HEK293 (cell line): ENCODE measurements around the gene CORO6.
A peak's percentile ranks its signal among the peaks of the same experiment; 100 is the strongest.

Experiments used
- CTCF ChIA-PET: fragments of 350-600 bp; formaldehyde crosslinking; extraction: SDS; loops from one replicate; lab custom pipeline; 2021; ENCODE audit warnings: antibody characterized with exemption; lab: Yijun Ruan, JAX
- POLR2A ChIA-PET: fragments of 300-600 bp; formaldehyde crosslinking; extraction: SDS; loops from one replicate; lab custom pipeline; 2020; ENCODE audit warnings: antibody characterized with exemption, inconsistent platforms; lab: Yijun Ruan, JAX
- H3K27ac ChIP-seq: fragments of 200-500 bp; sonication (Bioruptor generic); 2 replicates; pipeline ENCODE4 v1.5.1; 2014; ENCODE audit warnings: low read depth, low read length, control low read depth, inconsistent platforms; ENCODE audit errors: extremely low read depth
- H3K36me3 ChIP-seq, 2 experiments: fragments of 200-500 bp in 1 of 2; sonication (Bioruptor generic) in 1 of 2; 1 replicate in 1 of 2; 2 replicates in 1 of 2; pipeline ENCODE4 v1.5.1; 2014 to 2017; ENCODE audit warnings: inconsistent platforms in 2 of 2, low read length in 2 of 2; ENCODE audit not compliant: control insufficient read depth in 2 of 2, insufficient read depth in 1 of 2
- H3K4me1 ChIP-seq: fragments of 200-500 bp; sonication (Bioruptor generic); 2 replicates; pipeline ENCODE4 v1.5.1; 2014; ENCODE audit warnings: mild to moderate bottlenecking, low read length, inconsistent platforms; ENCODE audit not compliant: control insufficient read depth, insufficient read depth
- H3K4me3 ChIP-seq: 2 replicates; pipeline ENCODE4 v1.5.1; 2011; ENCODE audit warnings: low read depth, mild to moderate bottlenecking, control low read depth, low read length, moderate library complexity
- H3K9me3 ChIP-seq: fragments of 200-500 bp; sonication (Bioruptor generic); 2 replicates; pipeline ENCODE4 v1.5.1; 2014; ENCODE audit warnings: low read depth, low read length, inconsistent platforms; ENCODE audit not compliant: control insufficient read depth, insufficient read depth
- GLI2 ChIP-seq: fragments of 450-650 bp; formaldehyde crosslinking; IDR thresholded peaks from 2 replicates; pipeline ENCODE4; 2017; ENCODE audit warnings: missing biosample characterization, missing genetic modification characterization, low read depth, borderline replicate concordance
- ZFP69B ChIP-seq: fragments of 450-650 bp; formaldehyde crosslinking; IDR thresholded peaks from 2 replicates; pipeline ENCODE4 v1.5.1; 2016; ENCODE audit warnings: missing biosample characterization, missing genetic modification characterization
- ZNF133 ChIP-seq: fragments of 450-650 bp; formaldehyde crosslinking; IDR thresholded peaks from 2 replicates; pipeline ENCODE4 v1.5.1; 2016; ENCODE audit warnings: missing biosample characterization, missing genetic modification characterization
- ZNF174 ChIP-seq: fragments of 450-650 bp; formaldehyde crosslinking; IDR thresholded peaks from 2 replicates; pipeline ENCODE4 v1.5.0; 2017; ENCODE audit warnings: missing biosample characterization, mild to moderate bottlenecking, missing genetic modification characterization
- ZNF558 ChIP-seq: fragments of 450-650 bp; formaldehyde crosslinking; IDR thresholded peaks from 2 replicates; pipeline ENCODE4 v1.5.1; 2016; ENCODE audit warnings: missing biosample characterization, missing genetic modification characterization
- ZNF600 ChIP-seq: fragments of 450-650 bp; formaldehyde crosslinking; IDR thresholded peaks from 2 replicates; pipeline ENCODE4 v1.5.1; 2016; ENCODE audit warnings: missing biosample characterization, missing genetic modification characterization
- TF ChIP-seq, protein P1 (sequence below): fragments of 450-650 bp; formaldehyde crosslinking; IDR thresholded peaks from 2 replicates; pipeline ENCODE4 v1.5.1; 2017; ENCODE audit warnings: missing biosample characterization, missing genetic modification characterization
- TF ChIP-seq, protein P2 (sequence below): fragments of 450-650 bp; formaldehyde crosslinking; optimal IDR thresholded peaks from 2 replicates; pipeline ENCODE3; 2016; ENCODE audit warnings: missing biosample characterization, mild to moderate bottlenecking, missing genetic modification characterization
- TF ChIP-seq, protein P3 (sequence below): fragments of 450-650 bp; formaldehyde crosslinking; IDR thresholded peaks from 2 replicates; pipeline ENCODE4 v1.5.1; 2016; ENCODE audit warnings: missing biosample characterization, missing genetic modification characterization
- TF ChIP-seq, protein P4 (sequence below): fragments of 450-650 bp; formaldehyde crosslinking; IDR thresholded peaks from 2 replicates; pipeline ENCODE4 v1.5.1; 2016; ENCODE audit warnings: missing biosample characterization, missing genetic modification characterization

CORO6 gene

DNA sequence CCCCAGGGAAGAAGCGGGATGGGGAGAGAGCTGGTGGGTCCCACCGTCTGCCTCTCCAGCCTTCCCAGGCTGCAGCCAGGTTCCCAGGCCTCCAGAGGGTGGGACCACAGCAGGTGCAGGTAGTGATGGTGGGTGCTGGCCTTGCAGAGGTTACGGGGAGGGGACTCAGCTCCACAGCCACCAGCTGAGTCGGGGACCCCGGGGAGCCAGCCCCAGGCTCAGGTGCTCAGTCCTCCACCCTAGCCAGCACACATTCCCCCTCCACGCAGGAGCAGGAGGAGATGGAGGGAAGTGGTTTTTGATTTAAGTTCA lies 49.2 kb downstream of the CORO6 start:
- Histone ChIP-seq H3K36me3 (peaks cover 3 to 77% of the 10 kb centered on the region in 2 experiments), H3K27ac (no peak overlapping the region)
- POLR2A ChIA-PET = interaction anchor here (0.6 to 2.7 kb wide), 3 partner anchors 15 to 203 kb away, joined by 3 to 11 read pairs (median 3); partner anchors contain the start of gene ANKRD13B

DNA sequence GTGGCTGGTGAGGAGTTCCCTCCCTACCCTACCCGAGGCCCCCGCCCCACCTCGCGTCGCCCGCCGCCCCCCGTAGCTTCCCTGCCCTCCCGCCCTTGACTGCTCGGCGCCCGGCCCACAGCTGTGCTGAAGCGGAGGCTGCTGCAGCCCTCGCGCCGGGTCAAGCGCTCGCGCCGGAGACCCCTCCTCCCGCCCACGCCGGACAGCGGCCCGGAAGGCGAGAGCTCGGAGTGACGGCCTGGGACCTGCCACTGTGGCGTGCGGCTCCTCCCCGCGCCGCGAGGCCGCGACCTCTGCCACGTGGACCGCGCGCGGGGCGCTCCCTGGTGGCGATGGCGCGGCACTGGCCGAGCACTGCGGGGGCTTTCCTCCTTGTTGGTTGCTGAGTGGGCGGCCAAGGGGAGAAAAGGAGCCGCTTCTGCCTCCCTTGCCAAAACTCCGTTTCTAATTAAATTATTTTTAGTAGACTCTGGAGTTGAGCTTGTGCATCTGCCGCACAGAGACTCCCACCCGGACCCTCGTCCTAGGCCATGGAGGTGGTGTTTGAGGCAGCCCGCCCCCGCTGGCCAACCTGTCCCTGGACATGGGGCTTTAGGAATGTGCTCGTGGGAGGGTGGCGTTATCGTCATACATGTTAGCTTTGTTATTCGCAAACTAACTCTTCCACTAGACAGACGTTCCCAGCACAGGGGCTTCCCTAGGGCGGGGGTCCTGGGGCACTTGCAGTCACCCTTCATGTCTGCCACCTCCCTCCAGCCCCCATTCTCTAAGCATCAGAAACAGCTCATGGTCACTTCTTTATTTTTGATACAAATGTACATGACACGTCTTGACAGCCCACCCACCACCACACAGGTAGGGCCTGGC lies 49.8 kb downstream of the CORO6 start:
- TF ChIP-seq, protein P1, sequence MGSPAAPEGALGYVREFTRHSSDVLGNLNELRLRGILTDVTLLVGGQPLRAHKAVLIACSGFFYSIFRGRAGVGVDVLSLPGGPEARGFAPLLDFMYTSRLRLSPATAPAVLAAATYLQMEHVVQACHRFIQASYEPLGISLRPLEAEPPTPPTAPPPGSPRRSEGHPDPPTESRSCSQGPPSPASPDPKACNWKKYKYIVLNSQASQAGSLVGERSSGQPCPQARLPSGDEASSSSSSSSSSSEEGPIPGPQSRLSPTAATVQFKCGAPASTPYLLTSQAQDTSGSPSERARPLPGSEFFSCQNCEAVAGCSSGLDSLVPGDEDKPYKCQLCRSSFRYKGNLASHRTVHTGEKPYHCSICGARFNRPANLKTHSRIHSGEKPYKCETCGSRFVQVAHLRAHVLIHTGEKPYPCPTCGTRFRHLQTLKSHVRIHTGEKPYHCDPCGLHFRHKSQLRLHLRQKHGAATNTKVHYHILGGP (tag by site-specific recombination) = no peak
- TF ChIP-seq GLI2 (tag by site-specific recombination) (no peak), ZNF133 (tag by site-specific recombination) (no peak)
- TF ChIP-seq, protein P2, sequence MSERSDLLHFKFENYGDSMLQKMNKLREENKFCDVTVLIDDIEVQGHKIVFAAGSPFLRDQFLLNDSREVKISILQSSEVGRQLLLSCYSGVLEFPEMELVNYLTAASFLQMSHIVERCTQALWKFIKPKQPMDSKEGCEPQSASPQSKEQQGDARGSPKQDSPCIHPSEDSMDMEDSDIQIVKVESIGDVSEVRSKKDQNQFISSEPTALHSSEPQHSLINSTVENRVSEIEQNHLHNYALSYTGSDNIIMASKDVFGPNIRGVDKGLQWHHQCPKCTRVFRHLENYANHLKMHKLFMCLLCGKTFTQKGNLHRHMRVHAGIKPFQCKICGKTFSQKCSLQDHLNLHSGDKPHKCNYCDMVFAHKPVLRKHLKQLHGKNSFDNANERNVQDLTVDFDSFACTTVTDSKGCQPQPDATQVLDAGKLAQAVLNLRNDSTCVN (tag by site-specific recombination) = no peak
- Histone ChIP-seq H3K4me3 (no peak overlapping the region), H3K36me3 (peaks cover 3 to 71% of the 10 kb centered on the region in 2 experiments; a peak in 2 of 3 replicates), H3K27ac (no peak overlapping the region), H3K9me3 (no peaks in the 10 kb centered on the region), H3K4me1 (peaks cover 6% of the 10 kb centered on the region)
- ChIA-PET POLR2A (interaction anchor here (0.6 kb wide), 1 partner anchor 15 kb away, joined by 3 read pairs; no protein-coding TSS in a partner anchor), CTCF (interaction anchor here (0.5 to 4.9 kb wide), 4 partner anchors 10 to 66 kb away, joined by 3 to 31 read pairs (median 4); partner anchors contain the start of gene ANKRD13B)

More for the DNA sequence above, 49.2 kb downstream of the CORO6 start:
- CTCF ChIA-PET = interaction anchor here (0.5 to 4.9 kb wide), 4 partner anchors 9 to 66 kb away, joined by 3 to 31 read pairs (median 4); partner anchors contain the start of gene ANKRD13B
- TF ChIP-seq ZNF558 (tag by site-specific recombination) (no peak), ZFP69B (tag by site-specific recombination) (peak; percentile 69; the same call in 1 of the 2 replicates)
- TF ChIP-seq, protein P3, sequence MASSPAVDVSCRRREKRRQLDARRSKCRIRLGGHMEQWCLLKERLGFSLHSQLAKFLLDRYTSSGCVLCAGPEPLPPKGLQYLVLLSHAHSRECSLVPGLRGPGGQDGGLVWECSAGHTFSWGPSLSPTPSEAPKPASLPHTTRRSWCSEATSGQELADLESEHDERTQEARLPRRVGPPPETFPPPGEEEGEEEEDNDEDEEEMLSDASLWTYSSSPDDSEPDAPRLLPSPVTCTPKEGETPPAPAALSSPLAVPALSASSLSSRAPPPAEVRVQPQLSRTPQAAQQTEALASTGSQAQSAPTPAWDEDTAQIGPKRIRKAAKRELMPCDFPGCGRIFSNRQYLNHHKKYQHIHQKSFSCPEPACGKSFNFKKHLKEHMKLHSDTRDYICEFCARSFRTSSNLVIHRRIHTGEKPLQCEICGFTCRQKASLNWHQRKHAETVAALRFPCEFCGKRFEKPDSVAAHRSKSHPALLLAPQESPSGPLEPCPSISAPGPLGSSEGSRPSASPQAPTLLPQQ (tag by site-specific recombination) = peak; percentile 74
- Histone ChIP-seq H3K4me3 (no peak overlapping the region), H3K4me1 (peaks cover 6% of the 10 kb centered on the region), H3K9me3 (no peaks in the 10 kb centered on the region)

DNA sequence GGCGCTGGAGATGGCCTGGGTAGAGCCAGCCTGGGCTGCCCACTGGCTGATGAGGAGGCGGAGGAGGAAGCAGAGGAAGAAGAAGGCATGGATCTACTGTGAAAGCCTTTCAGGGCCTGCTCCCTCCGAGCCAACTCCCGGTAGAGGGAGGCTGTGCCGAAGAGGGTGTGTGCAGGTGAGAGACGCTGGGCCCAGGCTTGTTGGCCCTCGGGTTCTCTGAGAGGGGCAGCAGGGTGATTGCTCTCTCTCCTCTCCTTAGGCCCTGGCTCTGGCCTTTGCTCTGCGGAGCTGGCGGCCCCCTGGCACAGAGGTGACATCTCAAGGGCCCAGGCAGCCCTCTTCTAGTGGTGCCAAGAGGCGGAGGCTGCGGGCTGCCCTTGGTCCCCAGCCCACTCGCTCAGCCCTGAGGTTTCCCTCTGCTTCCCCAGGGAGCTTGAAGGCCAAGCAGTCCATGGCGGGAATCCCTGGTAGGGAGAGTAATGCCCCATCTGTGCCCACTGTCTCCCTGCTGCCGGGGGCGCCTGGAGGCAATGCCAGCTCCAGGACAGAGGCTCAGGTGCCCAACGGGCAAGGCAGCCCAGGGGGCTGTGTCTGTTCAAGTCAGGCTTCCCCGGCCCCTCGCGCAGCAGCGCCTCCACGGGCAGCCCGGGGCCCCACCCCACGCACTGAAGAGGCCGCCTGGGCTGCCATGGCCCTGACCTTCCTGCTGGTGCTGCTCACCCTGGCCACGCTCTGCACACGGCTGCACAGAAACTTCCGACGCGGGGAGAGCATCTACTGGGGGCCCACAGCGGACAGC lies 50.6 kb downstream of the CORO6 start:
- TF ChIP-seq ZNF174 (tag by site-specific recombination) (no peak), ZNF600 (tag by site-specific recombination) (peak; percentile 41; the same call in 1 of the 2 replicates)
- TF ChIP-seq, protein P4, sequence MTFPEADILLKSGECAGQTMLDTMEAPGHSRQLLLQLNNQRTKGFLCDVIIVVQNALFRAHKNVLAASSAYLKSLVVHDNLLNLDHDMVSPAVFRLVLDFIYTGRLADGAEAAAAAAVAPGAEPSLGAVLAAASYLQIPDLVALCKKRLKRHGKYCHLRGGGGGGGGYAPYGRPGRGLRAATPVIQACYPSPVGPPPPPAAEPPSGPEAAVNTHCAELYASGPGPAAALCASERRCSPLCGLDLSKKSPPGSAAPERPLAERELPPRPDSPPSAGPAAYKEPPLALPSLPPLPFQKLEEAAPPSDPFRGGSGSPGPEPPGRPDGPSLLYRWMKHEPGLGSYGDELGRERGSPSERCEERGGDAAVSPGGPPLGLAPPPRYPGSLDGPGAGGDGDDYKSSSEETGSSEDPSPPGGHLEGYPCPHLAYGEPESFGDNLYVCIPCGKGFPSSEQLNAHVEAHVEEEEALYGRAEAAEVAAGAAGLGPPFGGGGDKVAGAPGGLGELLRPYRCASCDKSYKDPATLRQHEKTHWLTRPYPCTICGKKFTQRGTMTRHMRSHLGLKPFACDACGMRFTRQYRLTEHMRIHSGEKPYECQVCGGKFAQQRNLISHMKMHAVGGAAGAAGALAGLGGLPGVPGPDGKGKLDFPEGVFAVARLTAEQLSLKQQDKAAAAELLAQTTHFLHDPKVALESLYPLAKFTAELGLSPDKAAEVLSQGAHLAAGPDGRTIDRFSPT (tag by site-specific recombination) = 0 out of 2 replicates have a peak, but pooled peaks have one; percentile 16
- H3K4me1 ChIP-seq = peaks cover 6% of the 10 kb centered on the region
- peaks cover 3 to 63% of the 10 kb centered on the region in 2 experiments; a peak in 2 of 3 replicates for H3K36me3 ChIP-seq
- no peaks in the 10 kb centered on the region for H3K9me3 ChIP-seq
- no peak overlapping the region for H3K27ac ChIP-seq
- ChIA-PET CTCF (interaction anchor here (0.6 to 4.9 kb wide), 5 partner anchors 16 to 202 kb away, joined by 3 to 31 read pairs (median 4); partner anchors contain the start of gene ANKRD13B), POLR2A (no interaction called here)
- no peak overlapping the region for H3K4me3 ChIP-seq
